HG03469 (cell line): ENCODE data around the gene ILF3.

Experiments
- ATAC-seq: cut with Tn5 transposase; IDR thresholded peaks from one replicate; pipeline ENCODE4 v1.9.1; 2021; ENCODE audit warnings: mild to moderate bottlenecking, moderate library complexity, moderate number of reproducible peaks; ENCODE audit not compliant: unreplicated experiment

Gene ILF3

GRCh38 chr19:10727685-10728201 lies 73.6 kb downstream of the ILF3 start:
- no peak for ATAC-seq

- no peak for ATAC-seq
Measured at GRCh38 chr19:10729411-10729810, 75.3 kb downstream of the ILF3 start.

- no peak for ATAC-seq
Measured at GRCh38 chr19:10730932-10731331, 76.8 kb downstream of the ILF3 start.

- no peak for ATAC-seq
Measured at GRCh38 chr19:10735741-10736140, 81.6 kb downstream of the ILF3 start.

GRCh38 chr19:10736189-10736588 lies 82.0 kb downstream of the ILF3 start:
- no peak for ATAC-seq

- ATAC-seq, result no peak
Measured at GRCh38 chr19:10736916-10737551, 82.9 kb downstream of the ILF3 start.

GRCh38 chr19:10737722-10738121 lies 83.6 kb downstream of the ILF3 start:
- ATAC-seq, result no peak

- ATAC-seq, result no peak
Measured at GRCh38 chr19:10740798-10741197, 86.7 kb downstream of the ILF3 start.
